PFSK-1 (cell line): ENCODE results near the gene SLC44A1.

ENCODE experiments used
- FOXP2 ChIP-seq: optimal IDR thresholded peaks from 2 replicates; pipeline ENCODE3; 2011; ENCODE audit warnings: borderline replicate concordance, control low read depth, inconsistent platforms; ENCODE audit not compliant: insufficient read depth; ENCODE audit errors: extremely low read length, extremely low read depth
- POLR2AphosphoS5 ChIP-seq: IDR thresholded peaks from 2 replicates; pipeline ENCODE4 v1.6.1; 2012; ENCODE audit warnings: low read depth, mild to moderate bottlenecking, control low read depth, low read length, moderate library complexity
- SIN3A ChIP-seq: IDR thresholded peaks from 2 replicates; pipeline ENCODE4 v1.6.1; 2012; ENCODE audit warnings: mild to moderate bottlenecking, low read length, moderate library complexity, borderline replicate concordance; ENCODE audit not compliant: insufficient read depth
- TAF1 ChIP-seq: IDR thresholded peaks from 2 replicates; pipeline ENCODE4 v1.6.1; 2012; ENCODE audit warnings: low read length, control low read depth, borderline replicate concordance; ENCODE audit not compliant: insufficient read depth
- TF ChIP-seq, protein P1 (sequence below), 2 experiments: IDR thresholded peaks; 2 replicates each; pipeline versions ENCODE4 v1.6.1 to v1.8.0; 2011 to 2012; ENCODE audit warnings: low read depth in 2 of 2, low read length in 2 of 2, control low read depth in 1 of 2, inconsistent platforms in 1 of 2, mild to moderate bottlenecking in 1 of 2, moderate library complexity in 1 of 2; ENCODE audit not compliant: insufficient read depth in 1 of 2

Gene SLC44A1

DNA sequence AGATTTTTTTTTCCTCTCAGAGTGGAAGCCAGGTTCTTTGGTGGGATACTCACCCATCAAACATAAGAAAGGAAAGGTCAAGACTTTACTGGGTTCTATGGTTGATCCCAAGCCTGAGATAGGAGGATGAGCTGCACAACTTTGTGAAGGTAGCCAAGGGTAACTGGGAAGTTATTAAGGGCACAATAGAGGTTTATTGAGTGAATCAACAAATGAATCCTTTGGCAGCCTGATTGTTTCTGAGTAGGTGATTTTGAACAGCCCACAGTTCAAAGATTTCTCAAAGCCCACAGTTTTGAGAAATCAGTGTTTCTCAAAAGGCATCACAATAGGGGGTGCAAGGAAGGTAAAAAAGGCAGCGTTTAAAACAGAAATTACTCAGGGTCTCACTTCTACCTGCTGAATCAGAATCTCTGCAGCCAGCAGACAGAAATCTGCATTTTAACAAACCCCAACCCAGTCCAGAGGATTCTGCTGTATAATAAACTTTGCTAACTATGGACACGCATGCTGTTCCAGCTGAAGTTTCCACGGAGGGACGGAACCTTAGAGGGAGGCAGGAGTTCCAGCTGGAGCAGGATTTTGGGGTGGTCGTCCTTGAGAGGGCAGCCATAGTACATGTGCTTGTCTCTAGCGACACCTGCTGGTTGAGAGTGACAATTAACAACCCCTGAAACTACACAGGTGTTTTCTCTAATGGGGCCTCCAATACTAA is 170.7 kb downstream of the SLC44A1 start:
- TF ChIP-seq, protein P1, sequence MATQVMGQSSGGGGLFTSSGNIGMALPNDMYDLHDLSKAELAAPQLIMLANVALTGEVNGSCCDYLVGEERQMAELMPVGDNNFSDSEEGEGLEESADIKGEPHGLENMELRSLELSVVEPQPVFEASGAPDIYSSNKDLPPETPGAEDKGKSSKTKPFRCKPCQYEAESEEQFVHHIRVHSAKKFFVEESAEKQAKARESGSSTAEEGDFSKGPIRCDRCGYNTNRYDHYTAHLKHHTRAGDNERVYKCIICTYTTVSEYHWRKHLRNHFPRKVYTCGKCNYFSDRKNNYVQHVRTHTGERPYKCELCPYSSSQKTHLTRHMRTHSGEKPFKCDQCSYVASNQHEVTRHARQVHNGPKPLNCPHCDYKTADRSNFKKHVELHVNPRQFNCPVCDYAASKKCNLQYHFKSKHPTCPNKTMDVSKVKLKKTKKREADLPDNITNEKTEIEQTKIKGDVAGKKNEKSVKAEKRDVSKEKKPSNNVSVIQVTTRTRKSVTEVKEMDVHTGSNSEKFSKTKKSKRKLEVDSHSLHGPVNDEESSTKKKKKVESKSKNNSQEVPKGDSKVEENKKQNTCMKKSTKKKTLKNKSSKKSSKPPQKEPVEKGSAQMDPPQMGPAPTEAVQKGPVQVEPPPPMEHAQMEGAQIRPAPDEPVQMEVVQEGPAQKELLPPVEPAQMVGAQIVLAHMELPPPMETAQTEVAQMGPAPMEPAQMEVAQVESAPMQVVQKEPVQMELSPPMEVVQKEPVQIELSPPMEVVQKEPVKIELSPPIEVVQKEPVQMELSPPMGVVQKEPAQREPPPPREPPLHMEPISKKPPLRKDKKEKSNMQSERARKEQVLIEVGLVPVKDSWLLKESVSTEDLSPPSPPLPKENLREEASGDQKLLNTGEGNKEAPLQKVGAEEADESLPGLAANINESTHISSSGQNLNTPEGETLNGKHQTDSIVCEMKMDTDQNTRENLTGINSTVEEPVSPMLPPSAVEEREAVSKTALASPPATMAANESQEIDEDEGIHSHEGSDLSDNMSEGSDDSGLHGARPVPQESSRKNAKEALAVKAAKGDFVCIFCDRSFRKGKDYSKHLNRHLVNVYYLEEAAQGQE (IDR thresholded peaks at IDR 0.05; ENCODE audit: insufficient read depth in 1 of 2, low read depth in 2 of 2, low read length in 2 of 2), result no peak
- TF ChIP-seq FOXP2 (no peak), POLR2AphosphoS5 (no peak), SIN3A (no peak), TAF1 (no peak)

DNA sequence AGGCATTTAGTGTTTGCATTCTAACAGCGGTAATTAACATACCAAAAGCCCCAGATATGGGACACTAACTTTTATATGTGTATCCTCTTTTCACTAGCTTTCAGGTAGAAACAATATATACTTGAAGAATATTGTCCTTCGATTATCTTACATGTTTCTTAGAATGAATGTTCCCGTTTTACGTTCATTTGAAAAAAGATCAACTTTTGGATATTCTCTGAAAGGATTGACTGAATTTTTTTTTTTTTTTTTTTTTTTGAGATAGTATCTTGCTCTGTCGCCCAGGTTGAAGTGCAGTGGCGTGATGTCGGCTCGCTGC is 171.2 kb downstream of the SLC44A1 start:
- TF ChIP-seq POLR2AphosphoS5, result no peak
- no peak for TF ChIP-seq SIN3A
- no peak for TF ChIP-seq FOXP2
- TF ChIP-seq, protein P1 (IDR thresholded peaks at IDR 0.05; ENCODE audit: insufficient read depth in 1 of 2, low read depth in 2 of 2, low read length in 2 of 2), result no peak
- TF ChIP-seq TAF1, result no peak

DNA sequence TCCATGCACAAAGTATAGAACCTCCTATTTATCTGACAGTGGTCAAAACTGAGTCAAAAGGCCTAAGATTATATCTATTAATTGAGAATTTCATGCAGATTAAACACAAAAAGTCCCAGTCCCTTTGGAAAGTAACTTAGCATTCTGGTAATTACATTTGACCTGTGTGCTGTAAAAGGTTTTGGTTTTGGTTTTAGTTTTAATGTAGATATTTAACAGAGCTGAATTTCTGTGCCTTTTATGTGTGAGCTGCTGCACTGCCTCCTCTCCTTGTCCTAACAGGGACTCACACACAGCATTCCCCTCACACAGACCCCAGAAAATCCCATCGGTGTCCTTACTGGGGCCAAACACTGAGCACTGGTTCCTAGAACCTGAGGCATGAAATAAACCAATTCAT is 172.4 kb downstream of the SLC44A1 start:
- TF ChIP-seq POLR2AphosphoS5, result no peak
- TF ChIP-seq SIN3A, result no peak
- no peak for TF ChIP-seq TAF1
- TF ChIP-seq FOXP2, result no peak
- TF ChIP-seq, protein P1 (IDR thresholded peaks at IDR 0.05; ENCODE audit: insufficient read depth in 1 of 2, low read depth in 2 of 2, low read length in 2 of 2), result no peak

DNA sequence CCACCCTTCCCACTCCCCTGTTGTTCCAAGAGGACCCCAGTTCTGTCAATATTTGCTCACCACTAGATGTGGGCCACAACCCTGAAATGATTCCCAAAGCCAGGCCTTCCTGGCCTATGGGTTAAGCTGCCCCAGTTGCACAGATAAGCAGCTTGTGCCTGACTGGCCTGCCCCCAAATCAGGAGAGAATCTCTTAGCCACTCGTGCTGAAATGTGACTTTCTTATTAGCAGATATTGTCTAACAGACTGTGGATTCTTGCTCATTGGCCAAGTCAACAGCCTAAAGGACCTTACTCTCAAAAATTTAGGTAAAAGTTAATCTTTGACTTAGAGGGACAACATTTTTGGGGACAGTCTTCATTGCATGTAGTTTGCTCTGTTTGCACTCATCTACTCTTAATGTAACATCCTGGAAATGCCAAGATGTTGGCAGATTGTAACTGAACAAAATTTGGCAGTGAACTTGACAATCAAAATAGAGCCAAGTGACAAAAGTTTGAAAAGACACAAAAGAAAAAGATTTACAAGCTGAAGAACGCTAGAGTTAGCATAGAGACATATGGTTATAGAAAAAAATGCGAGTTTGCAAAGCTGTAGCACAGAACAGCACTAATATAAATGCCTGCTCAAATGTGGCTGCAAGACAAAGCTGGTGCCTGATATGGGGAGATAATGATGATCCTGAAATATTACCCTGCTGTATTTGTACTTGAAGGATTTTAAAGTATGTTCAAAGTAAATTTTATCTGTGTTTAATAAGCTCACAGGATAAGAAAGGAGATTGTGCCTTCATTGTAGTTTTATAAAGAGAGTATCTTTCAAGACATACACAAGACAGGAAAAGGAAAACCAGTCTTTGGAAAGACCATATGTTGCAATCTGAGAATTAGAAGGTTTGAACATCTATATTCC is 174.4 kb downstream of the SLC44A1 start:
- TF ChIP-seq, protein P1 (IDR thresholded peaks at IDR 0.05; ENCODE audit: insufficient read depth in 1 of 2, low read depth in 2 of 2, low read length in 2 of 2), result no peak
- TF ChIP-seq FOXP2 (no peak), SIN3A (no peak), TAF1 (no peak), POLR2AphosphoS5 (no peak)
